Measurements from ENCODE around the gene FAM98B.

The FAM98B gene

GRCh38 chr15:38508647-38509046 lies 54.7 kb downstream of the FAM98B start:
- Histone ChIP-seq H3K9me3 (replicated peaks in 1 of 11) (no peaks in the 10 kb centered on the region), H3K36me3 (peaks cover 0 to 78% (median 21%) of the 10 kb centered on the region in 11 experiments; a peak in 13 of 22 replicates), H4K20me1 (no peaks in the 10 kb centered on the region), H3K4me1 (no peaks in the 10 kb centered on the region), H3K4me3 (no peak overlapping the region), H3K27ac (no peak overlapping the region), H3K9ac (no peak overlapping the region), H3K4me2 (no peak overlapping the region), H3K27me3 (no peaks in the 10 kb centered on the region)
- TF ChIP-seq Cebpa-rat (IDR thresholded peaks at IDR 0.05) = no peak

- H4K20me1 ChIP-seq = no peaks in the 10 kb centered on the region
- no peaks in the 10 kb centered on the region for H3K9me3 ChIP-seq (replicated peaks in 1 of 11)
- no peaks in the 10 kb centered on the region for H3K27me3 ChIP-seq
- H3K4me2 ChIP-seq = no peak overlapping the region
- peaks cover 0 to 78% (median 21%) of the 10 kb centered on the region in 11 experiments; a peak in 13 of 22 replicates for H3K36me3 ChIP-seq
- peaks cover 0 to 2% (median 1%) of the 10 kb centered on the region in 10 experiments; a peak in 7 of 20 replicates for H3K4me1 ChIP-seq
- H3K9ac ChIP-seq = no peak overlapping the region
- no peak overlapping the region for H3K27ac ChIP-seq
- no peak for TF ChIP-seq Cebpa-rat (IDR thresholded peaks at IDR 0.05)
- H3K4me3 ChIP-seq = no peak overlapping the region
These were observed 55.2 kb downstream of the FAM98B start for GRCh38 chr15:38509152-38509551.

DNA sequence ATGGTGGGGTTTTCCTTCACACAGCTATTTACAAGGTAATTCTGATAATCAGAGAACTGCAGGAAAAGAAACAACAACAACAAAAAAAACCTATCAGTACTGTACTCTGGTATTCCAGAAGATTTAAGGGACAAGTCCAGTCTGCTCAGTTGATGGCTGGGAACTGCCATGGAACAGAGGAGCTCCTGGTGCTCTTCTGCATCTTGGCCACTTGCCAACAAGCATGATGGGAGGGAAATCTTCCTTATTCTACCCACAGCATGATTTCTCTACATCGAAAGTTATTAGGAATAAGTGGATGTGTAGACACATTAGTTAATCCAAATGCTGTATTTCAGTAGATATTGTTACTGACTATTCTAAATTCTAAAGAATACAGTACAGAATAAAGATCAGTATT lies 59.0 kb downstream of the FAM98B start:
- no peaks in the 10 kb centered on the region for H4K20me1 ChIP-seq
- H3K9ac ChIP-seq = no peak overlapping the region
- no peaks in the 10 kb centered on the region for H3K9me3 ChIP-seq (replicated peaks in 1 of 11)
- H3K27me3 ChIP-seq = no peaks in the 10 kb centered on the region
- no peak for TF ChIP-seq Cebpa-rat (IDR thresholded peaks at IDR 0.05)
- H3K4me1 ChIP-seq = peaks cover 0 to 15% (median 12%) of the 10 kb centered on the region in 10 experiments; a peak in 16 of 20 replicates
- H3K4me2 ChIP-seq = no peak overlapping the region
- peaks cover 0 to 63% (median 11%) of the 10 kb centered on the region in 11 experiments; a peak in 11 of 22 replicates for H3K36me3 ChIP-seq
- no peak overlapping the region for H3K4me3 ChIP-seq
- no peak overlapping the region for H3K27ac ChIP-seq

DNA sequence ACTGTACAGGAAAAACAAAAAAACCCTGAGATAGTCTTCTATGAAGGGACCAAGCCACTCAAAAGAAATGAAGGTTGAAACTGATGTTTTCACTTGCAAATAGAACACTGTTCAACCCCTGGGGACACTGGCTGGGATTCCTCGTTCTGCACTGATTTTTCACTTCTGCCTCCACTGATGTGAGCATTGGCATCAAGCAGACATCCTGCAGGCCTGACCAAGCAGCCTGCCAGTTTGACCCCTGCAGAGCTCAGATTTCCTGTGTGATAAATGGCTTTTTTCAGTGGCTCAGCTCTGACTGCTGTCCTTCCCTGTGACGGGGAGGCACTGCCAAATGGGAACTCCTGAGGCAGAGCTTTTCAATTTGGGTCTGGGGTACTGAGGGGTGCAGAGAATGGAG lies 60.7 kb downstream of the FAM98B start:
- Histone ChIP-seq H3K4me3 (no peak overlapping the region), H3K4me1 (peaks cover 0 to 15% (median 12%) of the 10 kb centered on the region in 10 experiments; a peak in 16 of 20 replicates), H3K27ac (no peak overlapping the region), H3K9ac (no peak overlapping the region), H3K27me3 (no peaks in the 10 kb centered on the region), H3K4me2 (peak overlapping the region in 9 of 11 experiments; percentile 7 to 67 (median 51); a peak in 15 of 22 replicates), H4K20me1 (no peaks in the 10 kb centered on the region), H3K36me3 (peaks cover 0 to 68% (median 9%) of the 10 kb centered on the region in 11 experiments; a peak in 10 of 22 replicates), H3K9me3 (replicated peaks in 1 of 11) (no peaks in the 10 kb centered on the region)
- no peak for TF ChIP-seq Cebpa-rat (IDR thresholded peaks at IDR 0.05)

GRCh38 chr15:38516626-38517025 lies 62.7 kb downstream of the FAM98B start:
- Histone ChIP-seq H3K27me3 (no peaks in the 10 kb centered on the region), H3K4me3 (no peak overlapping the region), H4K20me1 (0 out of 22 replicates have a peak, but pooled peaks cover 0 to 3% (median 0%) of the 10 kb centered on the region in 11 experiments), H3K4me1 (peaks cover 0 to 15% (median 12%) of the 10 kb centered on the region in 10 experiments; a peak in 16 of 20 replicates), H3K27ac (no peak overlapping the region), H3K4me2 (no peak overlapping the region), H3K9ac (no peak overlapping the region), H3K9me3 (replicated peaks in 1 of 11) (no peaks in the 10 kb centered on the region), H3K36me3 (peaks cover 0 to 49% (median 0%) of the 10 kb centered on the region in 11 experiments; a peak in 7 of 22 replicates)
- no peak for TF ChIP-seq Cebpa-rat (IDR thresholded peaks at IDR 0.05)

GRCh38 chr15:38517312-38517975 lies 63.5 kb downstream of the FAM98B start:
- no peak overlapping the region for H3K4me3 ChIP-seq
- H3K9ac ChIP-seq = no peak overlapping the region
- H3K27me3 ChIP-seq = no peaks in the 10 kb centered on the region
- peaks cover 0 to 41% (median 0%) of the 10 kb centered on the region in 11 experiments; a peak in 7 of 22 replicates for H3K36me3 ChIP-seq
- TF ChIP-seq Cebpa-rat (IDR thresholded peaks at IDR 0.05) = no peak
- H3K27ac ChIP-seq = no peak overlapping the region
- no peak overlapping the region for H3K4me2 ChIP-seq
- no peaks in the 10 kb centered on the region for H3K9me3 ChIP-seq (replicated peaks in 1 of 11)
- 0 out of 22 replicates have a peak, but pooled peaks cover 0 to 3% (median 0%) of the 10 kb centered on the region in 11 experiments for H4K20me1 ChIP-seq
- peaks cover 0 to 15% (median 12%) of the 10 kb centered on the region in 10 experiments; a peak in 16 of 20 replicates for H3K4me1 ChIP-seq

DNA sequence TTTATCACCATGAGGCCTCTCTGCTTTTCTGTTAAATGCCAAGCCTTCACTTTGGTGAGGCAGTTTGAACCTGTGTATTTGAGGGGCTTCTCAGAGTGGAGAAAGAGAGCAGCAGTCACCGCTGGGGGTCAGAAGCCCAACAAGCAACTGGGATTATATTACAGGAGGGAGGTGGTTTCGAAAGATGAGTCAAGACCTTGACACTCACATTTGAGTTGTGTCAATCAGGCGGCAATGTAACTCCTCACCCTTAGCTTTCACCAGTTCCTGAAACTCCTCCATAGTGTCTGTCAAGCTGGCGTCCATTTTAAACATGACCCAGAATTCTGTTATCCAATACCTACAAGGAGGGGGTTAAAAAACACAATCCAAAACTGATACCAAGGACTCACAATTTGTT lies 64.2 kb downstream of the FAM98B start:
- H3K36me3 ChIP-seq = peaks cover 0 to 38% (median 0%) of the 10 kb centered on the region in 11 experiments; a peak in 6 of 22 replicates
- no peak overlapping the region for H3K4me3 ChIP-seq
- no peaks in the 10 kb centered on the region for H3K9me3 ChIP-seq (replicated peaks in 1 of 11)
- no peak overlapping the region for H3K9ac ChIP-seq
- no peak for TF ChIP-seq Cebpa-rat (IDR thresholded peaks at IDR 0.05)
- 0 out of 22 replicates have a peak, but pooled peaks cover 0 to 3% (median 0%) of the 10 kb centered on the region in 11 experiments for H4K20me1 ChIP-seq
- H3K27ac ChIP-seq = no peak overlapping the region
- H3K27me3 ChIP-seq = no peaks in the 10 kb centered on the region
- no peak overlapping the region for H3K4me2 ChIP-seq
- peaks cover 0 to 15% (median 12%) of the 10 kb centered on the region in 10 experiments; a peak in 16 of 20 replicates for H3K4me1 ChIP-seq

DNA sequence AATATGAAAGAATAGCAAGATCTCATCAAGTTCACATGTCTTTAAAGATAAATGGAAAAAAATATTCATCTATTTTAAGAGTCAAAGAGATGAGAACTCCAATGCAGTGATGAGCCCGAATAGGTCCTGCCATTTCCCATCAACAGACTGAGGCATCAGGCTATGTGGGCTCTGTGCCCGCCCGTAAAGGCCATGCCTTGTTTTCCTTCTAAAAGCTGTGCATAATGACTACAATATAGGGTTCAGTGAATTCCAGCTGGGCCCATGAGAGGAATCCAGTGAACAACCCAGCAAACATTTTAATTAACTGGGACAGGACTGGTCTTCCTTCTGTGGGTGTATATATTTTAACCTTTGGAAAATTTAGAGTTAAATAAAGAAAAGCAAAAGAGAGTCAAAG lies 66.1 kb downstream of the FAM98B start:
- no peak overlapping the region for H3K9ac ChIP-seq
- no peaks in the 10 kb centered on the region for H3K27me3 ChIP-seq
- no peak for TF ChIP-seq Cebpa-rat (IDR thresholded peaks at IDR 0.05)

DNA sequence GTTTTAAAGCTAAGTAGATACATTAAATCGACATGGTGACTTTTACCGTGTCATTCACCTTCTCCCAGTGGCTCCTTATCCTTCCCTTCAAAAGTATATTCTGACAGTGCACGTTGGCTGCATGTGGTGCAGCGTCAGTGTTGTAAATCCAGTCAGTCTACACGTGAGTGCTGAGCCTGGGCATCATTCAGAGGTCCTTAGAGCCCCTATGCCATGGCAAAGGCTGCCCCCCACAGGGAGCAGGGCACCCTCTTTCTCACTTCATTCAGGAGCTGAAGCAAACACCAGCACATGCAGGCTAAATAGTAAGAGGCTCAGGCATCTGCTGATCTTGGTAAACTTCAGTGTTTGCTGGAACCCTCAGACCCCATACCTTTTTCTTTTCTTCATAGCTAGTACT lies 67.4 kb downstream of the FAM98B start:
- Histone ChIP-seq H3K9ac (no peak overlapping the region), H3K27ac (no peak overlapping the region)

More for the DNA sequence above, 66.1 kb downstream of the FAM98B start:
- Histone ChIP-seq H4K20me1 (0 out of 22 replicates have a peak, but pooled peaks cover 0 to 3% (median 0%) of the 10 kb centered on the region in 11 experiments), H3K9me3 (replicated peaks in 1 of 11) (no peaks in the 10 kb centered on the region), H3K27ac (no peak overlapping the region), H3K4me2 (no peak overlapping the region), H3K4me3 (no peak overlapping the region), H3K4me1 (peaks cover 0 to 4% (median 2%) of the 10 kb centered on the region in 10 experiments; a peak in 10 of 20 replicates), H3K36me3 (peaks cover 0 to 40% (median 0%) of the 10 kb centered on the region in 11 experiments; a peak in 7 of 22 replicates)

More for the DNA sequence above, 67.4 kb downstream of the FAM98B start:
- Histone ChIP-seq H3K4me1 (no peaks in the 10 kb centered on the region), H4K20me1 (0 out of 22 replicates have a peak, but pooled peaks cover 0 to 3% (median 0%) of the 10 kb centered on the region in 11 experiments), H3K4me3 (no peak overlapping the region), H3K27me3 (no peaks in the 10 kb centered on the region), H3K4me2 (no peak overlapping the region), H3K9me3 (replicated peaks in 1 of 11) (no peaks in the 10 kb centered on the region), H3K36me3 (peaks cover 0 to 44% (median 0%) of the 10 kb centered on the region in 11 experiments; a peak in 8 of 22 replicates)
- TF ChIP-seq Cebpa-rat (IDR thresholded peaks at IDR 0.05) = no peak

Data from BLaER1 treated with 17β-estradiol and CSF1 and Interleukin-3, amounts not matched to agents 10 nM and 100 nM (cell line).